H1 (cell line): ENCODE measurements around the gene DELE1. TPM values are rescaled to one million over a fixed set of nuclear protein-coding genes. Genes with fewer than 3 reads are reported as not detected.

Experiments used
- GTF2F1 ChIP-seq: IDR thresholded peaks from 2 replicates; pipeline ENCODE4 v1.6.1; 2012; ENCODE audit warnings: low read depth, low read length, improper control_type of control experiment, borderline replicate concordance
- POU5F1 ChIP-seq: IDR thresholded peaks from 2 replicates; pipeline ENCODE4 v1.6.1; 2011; ENCODE audit warnings: low read depth, mild to moderate bottlenecking, low read length, moderate library complexity
- SP2 ChIP-seq: IDR thresholded peaks from 2 replicates; pipeline ENCODE4 v1.6.1; 2012; ENCODE audit warnings: mild to moderate bottlenecking, low read length, inconsistent platforms
- polyA plus RNA-seq, 7 experiments: library from polyadenylated mRNA; depleted of rRNA in 3 of 7; stranded (reverse) in 5 of 7; unstranded in 2 of 7; fragments of >200 nt in 5 of 7; fragments of 200-250 nt in 2 of 7; gene quantifications; 1 replicate in 5 of 7; 2 replicates in 1 of 7; 4 replicates in 1 of 7; pipeline versions ENCODE4 v1.2.1 to v1.2.3, GENCODE V29; 2011 to 2013; ENCODE audit warnings: missing spikeins in 2 of 7, mixed read lengths in 2 of 7
- total RNA-seq: library from RNA; stranded (reverse); fragmentation: NEBNext Ultra II Directional; extraction: Animal tissue kit (Norgen Biotek cat#: 25700); gene quantifications from 2 replicates; pipeline ENCODE4 v1.2.1, GENCODE V29; 2021

Gene DELE1
- total and polyA plus RNA-seq, 2 of the 8 experiments (the other 6 are each of a cell fraction or from before 2014, with no cell fraction given) = 61.4 to 114 TPM

DNA sequence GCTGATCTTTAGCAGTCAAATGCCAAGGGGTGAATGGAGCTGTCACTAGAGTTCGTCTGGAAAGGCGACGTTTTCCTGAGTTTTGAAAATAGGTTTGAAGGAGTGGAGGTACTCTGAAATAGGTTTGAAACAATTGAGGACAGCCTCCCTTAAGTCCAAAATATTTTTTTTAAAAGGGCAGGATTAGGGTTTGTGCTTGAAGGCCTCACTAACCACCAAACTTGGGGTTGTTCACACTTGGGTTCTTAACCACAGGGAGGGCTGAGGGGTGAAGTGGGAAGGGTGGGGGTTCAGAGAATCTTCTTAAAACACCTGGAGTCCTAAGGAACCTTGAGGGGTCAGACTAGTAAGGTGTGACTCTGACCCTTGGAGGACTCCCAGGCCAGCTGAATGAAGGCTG lies 37.8 kb downstream of the DELE1 start (continued):
- TF ChIP-seq POU5F1 (no peak), SP2 (no peak), GTF2F1 (no peak)
